PFSK-1 (cell line): Measurements from ENCODE around the gene FERMT1.

Experiments used
- FOXP2 ChIP-seq: optimal IDR thresholded peaks from 2 replicates; pipeline ENCODE3; 2011; ENCODE audit warnings: borderline replicate concordance, control low read depth, inconsistent platforms; ENCODE audit not compliant: insufficient read depth; ENCODE audit errors: extremely low read length, extremely low read depth
- POLR2AphosphoS5 ChIP-seq: IDR thresholded peaks from 2 replicates; pipeline ENCODE4 v1.6.1; 2012; ENCODE audit warnings: low read depth, mild to moderate bottlenecking, control low read depth, low read length, moderate library complexity
- SIN3A ChIP-seq: IDR thresholded peaks from 2 replicates; pipeline ENCODE4 v1.6.1; 2012; ENCODE audit warnings: mild to moderate bottlenecking, low read length, moderate library complexity, borderline replicate concordance; ENCODE audit not compliant: insufficient read depth
- TAF1 ChIP-seq: IDR thresholded peaks from 2 replicates; pipeline ENCODE4 v1.6.1; 2012; ENCODE audit warnings: low read length, control low read depth, borderline replicate concordance; ENCODE audit not compliant: insufficient read depth
- TF ChIP-seq, protein P1 (sequence below), 2 experiments: IDR thresholded peaks; 2 replicates each; pipeline versions ENCODE4 v1.6.1 to v1.8.0; 2011 to 2012; ENCODE audit warnings: low read depth in 2 of 2, low read length in 2 of 2, control low read depth in 1 of 2, inconsistent platforms in 1 of 2, mild to moderate bottlenecking in 1 of 2, moderate library complexity in 1 of 2; ENCODE audit not compliant: insufficient read depth in 1 of 2

FERMT1 gene

DNA sequence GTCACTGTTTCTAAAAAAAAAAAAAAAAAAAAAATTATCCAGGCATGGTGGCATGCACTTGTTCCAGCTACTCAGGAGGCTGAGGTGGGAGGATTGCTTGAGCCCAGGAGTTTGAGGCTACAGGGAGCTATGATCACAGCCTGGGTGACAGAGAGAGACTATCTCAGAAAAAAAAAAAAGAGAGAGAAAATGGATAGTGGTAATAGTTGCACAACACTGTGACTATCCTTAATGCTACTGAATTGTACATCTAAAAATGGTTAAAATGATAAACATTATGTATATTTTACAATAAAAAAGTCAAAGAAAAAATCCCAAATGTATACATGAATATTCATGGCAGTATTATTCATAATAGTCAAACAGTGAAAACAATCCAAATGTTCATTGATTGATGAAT, 23.0 kb downstream of the FERMT1 start:
- no peak for TF ChIP-seq TAF1

DNA sequence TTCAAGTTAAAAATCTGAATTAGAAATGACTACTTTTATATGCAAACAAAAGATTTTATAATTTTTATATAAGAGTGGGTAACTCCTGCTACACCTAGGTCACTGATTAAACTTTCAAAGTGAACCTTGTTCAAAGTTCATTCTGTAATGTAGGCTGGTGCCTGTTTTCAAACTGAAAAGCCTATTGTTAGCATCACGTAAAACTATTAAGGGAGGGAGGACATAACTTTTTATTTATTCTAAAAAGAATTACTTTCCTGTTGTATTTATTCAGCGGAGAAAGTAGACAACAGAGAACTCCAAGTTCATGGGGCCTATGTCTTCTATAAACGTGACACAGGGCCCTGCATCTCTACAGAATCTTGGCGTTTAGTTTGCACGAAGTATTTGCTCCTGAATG, 27.4 kb downstream of the FERMT1 start:
- no peak for TF ChIP-seq FOXP2
- no peak for TF ChIP-seq POLR2AphosphoS5
- TF ChIP-seq SIN3A, result no peak
- no peak for TF ChIP-seq TAF1
- TF ChIP-seq, protein P1, sequence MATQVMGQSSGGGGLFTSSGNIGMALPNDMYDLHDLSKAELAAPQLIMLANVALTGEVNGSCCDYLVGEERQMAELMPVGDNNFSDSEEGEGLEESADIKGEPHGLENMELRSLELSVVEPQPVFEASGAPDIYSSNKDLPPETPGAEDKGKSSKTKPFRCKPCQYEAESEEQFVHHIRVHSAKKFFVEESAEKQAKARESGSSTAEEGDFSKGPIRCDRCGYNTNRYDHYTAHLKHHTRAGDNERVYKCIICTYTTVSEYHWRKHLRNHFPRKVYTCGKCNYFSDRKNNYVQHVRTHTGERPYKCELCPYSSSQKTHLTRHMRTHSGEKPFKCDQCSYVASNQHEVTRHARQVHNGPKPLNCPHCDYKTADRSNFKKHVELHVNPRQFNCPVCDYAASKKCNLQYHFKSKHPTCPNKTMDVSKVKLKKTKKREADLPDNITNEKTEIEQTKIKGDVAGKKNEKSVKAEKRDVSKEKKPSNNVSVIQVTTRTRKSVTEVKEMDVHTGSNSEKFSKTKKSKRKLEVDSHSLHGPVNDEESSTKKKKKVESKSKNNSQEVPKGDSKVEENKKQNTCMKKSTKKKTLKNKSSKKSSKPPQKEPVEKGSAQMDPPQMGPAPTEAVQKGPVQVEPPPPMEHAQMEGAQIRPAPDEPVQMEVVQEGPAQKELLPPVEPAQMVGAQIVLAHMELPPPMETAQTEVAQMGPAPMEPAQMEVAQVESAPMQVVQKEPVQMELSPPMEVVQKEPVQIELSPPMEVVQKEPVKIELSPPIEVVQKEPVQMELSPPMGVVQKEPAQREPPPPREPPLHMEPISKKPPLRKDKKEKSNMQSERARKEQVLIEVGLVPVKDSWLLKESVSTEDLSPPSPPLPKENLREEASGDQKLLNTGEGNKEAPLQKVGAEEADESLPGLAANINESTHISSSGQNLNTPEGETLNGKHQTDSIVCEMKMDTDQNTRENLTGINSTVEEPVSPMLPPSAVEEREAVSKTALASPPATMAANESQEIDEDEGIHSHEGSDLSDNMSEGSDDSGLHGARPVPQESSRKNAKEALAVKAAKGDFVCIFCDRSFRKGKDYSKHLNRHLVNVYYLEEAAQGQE (IDR thresholded peaks at IDR 0.05; ENCODE audit: insufficient read depth in 1 of 2, low read depth in 2 of 2, low read length in 2 of 2), result no peak

DNA sequence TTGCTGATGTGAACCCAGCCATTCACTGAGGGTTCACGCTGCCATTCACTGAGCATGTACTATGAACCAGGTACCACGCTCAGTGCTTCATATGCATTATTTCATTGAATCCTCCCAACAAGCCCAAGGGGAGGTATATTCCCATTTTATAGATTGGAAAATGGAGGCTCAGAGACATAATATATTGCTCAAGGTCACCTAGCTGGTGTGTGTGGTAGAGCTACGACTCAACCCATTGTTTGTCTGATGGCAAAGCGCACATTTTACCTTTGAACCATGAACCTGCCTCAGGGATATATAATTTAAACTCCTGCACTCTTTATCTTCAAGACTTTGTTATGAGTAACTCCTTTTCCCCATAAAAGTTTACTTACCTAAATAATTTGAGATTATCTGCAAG, 28.3 kb downstream of the FERMT1 start:
- TF ChIP-seq POLR2AphosphoS5, result no peak
- TF ChIP-seq, protein P1 (IDR thresholded peaks at IDR 0.05; ENCODE audit: insufficient read depth in 1 of 2, low read depth in 2 of 2, low read length in 2 of 2), result no peak
- no peak for TF ChIP-seq TAF1
- TF ChIP-seq FOXP2, result no peak
- TF ChIP-seq SIN3A, result no peak

DNA sequence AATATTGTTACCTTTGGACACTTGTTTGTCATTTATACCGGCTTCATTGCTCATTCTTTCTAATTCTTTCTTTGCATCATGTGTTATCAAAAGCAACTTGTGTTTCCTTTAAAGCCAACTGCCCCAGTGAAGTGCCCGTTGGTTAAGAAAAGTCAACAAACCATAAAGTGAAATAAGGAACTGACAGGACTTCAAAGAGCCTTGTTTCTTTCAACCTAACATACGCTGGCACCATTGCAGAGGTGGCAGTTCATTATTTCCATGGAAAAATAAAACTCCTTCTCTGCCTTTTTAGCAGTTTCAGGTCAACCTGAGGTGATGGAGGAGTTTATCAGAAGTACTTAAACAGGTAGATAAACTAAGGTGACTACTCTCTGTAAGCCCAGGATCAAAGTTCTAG, 28.8 kb downstream of the FERMT1 start:
- no peak for TF ChIP-seq SIN3A
- TF ChIP-seq FOXP2, result no peak
- no peak for TF ChIP-seq POLR2AphosphoS5
- TF ChIP-seq, protein P1 (IDR thresholded peaks at IDR 0.05; ENCODE audit: insufficient read depth in 1 of 2, low read depth in 2 of 2, low read length in 2 of 2), result no peak
- no peak for TF ChIP-seq TAF1

DNA sequence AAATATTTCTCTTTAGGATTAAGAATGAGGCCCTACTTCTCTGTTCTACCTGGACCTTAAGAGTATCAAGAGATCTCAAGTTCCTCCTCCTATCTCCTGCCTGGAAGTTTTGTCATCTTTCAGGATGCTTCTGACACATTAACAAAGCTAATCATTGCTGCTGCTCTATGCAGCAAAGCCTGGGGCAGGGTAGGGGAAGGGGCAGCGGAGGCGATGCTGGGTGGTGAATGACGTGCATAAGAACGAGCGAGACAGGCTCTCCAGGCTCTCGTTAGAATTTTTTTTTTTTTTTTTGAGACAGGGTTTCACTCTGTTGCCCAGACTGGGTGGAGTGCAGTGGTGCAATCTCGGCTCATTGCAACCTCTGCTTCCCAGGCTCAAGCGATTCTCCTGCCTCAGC, 31.2 kb downstream of the FERMT1 start:
- no peak for TF ChIP-seq SIN3A
- TF ChIP-seq POLR2AphosphoS5, result no peak
- no peak for TF ChIP-seq FOXP2
- no peak for TF ChIP-seq TAF1

DNA sequence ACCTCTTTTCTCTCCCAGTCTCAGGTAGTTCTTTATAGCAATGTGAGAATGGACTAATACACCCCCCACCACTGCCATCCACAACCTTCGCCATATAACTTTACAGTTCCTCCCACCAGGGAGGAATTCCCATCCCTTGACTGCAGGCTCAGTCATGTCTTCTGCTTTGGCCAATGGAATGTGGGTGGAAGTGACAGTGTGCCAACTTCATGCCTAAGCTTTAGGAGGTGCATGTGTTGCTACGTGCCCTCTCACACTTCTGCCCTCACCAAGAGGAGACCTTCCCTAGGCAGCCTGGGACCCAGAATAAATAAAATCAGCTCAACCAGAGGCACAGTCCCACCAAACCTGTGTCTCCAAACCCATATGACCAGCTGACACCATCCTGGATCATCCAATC, 36.0 kb downstream of the FERMT1 start:
- no peak for TF ChIP-seq FOXP2
- no peak for TF ChIP-seq POLR2AphosphoS5
- TF ChIP-seq SIN3A, result no peak
- TF ChIP-seq, protein P1 (IDR thresholded peaks at IDR 0.05; ENCODE audit: insufficient read depth in 1 of 2, low read depth in 2 of 2, low read length in 2 of 2), result no peak
- no peak for TF ChIP-seq TAF1
